ENCODE data around the gene KRTAP3-1.
"Not testable (repeated sequence)": the region's sequence is repeated elsewhere in the genome, so short reads cannot be mapped to it uniquely, and the experiment has no call there.

The KRTAP3-1 gene

DNA sequence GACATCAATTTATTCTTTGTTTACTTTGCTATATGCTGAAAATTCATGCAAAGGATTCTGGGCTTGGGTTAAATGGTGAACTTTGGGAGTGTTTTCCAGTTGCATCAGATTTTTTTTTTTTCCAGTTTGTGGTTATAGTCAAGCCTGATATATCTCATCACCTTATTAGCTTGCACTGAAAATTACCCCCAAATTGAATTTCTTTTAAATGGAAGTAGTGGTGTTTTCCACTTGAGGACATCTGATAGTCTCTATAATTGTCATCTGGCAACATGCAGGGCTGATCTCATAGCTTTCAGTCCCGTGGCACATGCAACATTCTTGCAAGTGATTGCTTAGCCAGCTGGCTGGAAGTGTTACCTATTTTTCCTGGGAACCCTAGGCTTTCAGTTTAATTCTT is 4.7 kb upstream of the KRTAP3-1 start:
- no peak for DNase-seq

DNA sequence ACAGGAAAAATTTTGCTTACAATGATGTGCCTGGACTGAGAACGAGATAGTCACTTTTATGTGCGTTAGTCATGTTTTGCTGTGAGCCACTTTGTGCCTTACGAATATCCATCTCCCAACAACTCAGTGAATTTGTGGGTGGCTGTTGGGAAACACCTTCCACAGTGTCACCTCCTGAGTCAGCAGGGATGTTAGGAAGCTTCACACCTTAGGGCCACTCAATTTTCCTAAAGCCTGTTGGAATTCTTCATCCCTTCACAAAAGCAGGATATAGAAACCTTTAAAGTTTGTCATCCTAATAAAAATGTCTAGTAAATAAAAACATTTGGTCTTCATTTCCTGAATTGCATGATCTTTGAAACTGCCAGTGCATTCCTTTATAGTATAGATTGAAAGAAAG is 4.3 kb upstream of the KRTAP3-1 start:
- DNase-seq: no peak

DNA sequence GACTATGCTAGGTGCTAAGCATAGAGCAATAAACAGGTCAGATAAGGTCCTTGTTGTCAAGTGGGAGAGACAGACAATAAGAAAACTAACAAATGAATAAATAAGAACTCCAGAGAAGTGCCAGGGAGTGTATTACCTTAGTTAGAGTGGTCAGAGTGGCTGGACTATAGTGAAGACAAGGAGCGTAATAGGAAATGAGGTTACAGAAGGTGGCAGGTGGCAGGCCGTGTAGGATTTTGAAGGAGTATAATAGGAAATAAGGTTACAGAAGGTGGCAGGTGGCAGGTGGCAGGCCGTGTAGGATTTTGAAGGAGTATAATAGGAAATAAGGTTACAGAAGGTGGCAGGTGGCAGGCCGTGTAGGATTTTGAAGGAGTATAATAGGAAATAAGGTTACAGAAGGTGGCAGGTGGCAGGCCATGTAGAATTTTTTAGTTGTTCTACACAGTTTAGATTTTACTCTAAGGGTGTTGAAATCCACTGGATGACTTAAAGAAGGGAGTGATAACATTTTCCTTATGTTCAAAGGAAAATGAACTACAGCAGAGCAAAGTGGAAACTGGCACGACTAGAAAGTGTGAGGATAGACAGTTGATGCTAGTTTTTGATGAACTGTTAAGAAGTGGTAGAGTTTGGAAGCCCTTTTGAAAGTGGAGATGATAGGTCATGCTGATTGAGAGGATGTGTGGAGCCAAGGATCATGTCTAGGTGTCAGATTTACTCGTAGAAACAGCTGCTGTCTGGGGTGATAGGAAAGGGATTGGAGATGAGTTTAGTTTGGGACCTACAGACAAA is 3.6 kb upstream of the KRTAP3-1 start:
- DNase-seq: no peak

DNA sequence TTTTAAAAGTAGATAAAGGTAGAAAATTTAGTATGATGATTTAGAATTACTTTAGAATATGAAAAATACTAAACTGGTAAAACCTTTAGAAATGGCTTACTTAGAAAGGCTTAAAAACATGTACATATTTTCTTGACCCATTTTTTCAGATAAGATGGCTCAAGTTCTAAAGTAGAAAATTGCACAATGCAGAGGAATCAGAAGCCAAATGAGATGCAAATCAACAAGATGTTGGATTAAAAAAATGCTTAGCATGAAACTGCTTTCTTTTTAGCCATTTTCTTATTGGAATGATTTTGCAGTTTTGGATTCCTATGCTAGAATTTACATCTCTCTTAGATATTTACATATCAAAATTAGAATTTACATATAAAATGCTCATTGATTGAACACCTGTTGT is 1.5 kb upstream of the KRTAP3-1 start:
- no peak for DNase-seq

DNA sequence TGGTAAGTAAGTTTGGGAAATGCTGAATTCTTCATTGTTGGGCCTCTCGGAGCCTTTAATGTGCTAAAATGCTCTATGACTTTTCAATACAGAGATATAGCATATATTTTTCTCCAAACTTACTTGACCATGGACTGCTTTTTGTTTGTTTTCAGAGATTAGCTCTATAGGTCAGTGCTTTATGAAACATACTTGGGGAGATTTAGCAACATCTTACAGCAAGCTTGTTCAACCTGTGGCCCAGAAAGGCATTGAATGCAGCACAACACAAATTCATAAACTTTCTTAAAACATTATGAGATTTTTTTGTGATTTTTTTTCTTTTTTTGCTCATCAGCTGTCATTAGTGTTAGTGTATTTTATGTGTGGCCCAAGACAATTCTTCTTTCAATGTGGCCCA is 1.0 kb upstream of the KRTAP3-1 start:
- DNase-seq: no peak

DNA sequence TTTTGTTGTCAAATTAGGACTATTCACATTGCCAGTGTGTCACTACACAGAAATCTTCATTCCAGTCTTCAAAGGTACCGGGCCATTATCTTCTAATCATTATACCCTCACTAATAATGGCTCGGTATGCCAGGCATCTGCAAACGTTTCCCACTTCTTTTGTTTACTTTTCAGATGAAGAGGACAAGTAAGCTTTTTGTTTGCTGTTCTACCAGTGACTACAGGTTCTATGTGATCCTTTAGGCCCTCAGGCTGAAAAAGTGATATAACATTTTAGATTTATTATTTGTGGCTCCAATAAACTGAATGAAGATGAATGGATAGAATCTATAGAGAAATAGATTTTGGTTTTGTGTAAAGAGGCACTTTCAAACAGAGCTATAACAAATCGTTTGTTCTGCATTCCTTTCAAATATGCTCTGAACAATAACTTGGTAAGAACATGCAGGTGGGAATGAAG is 403 bp upstream of the KRTAP3-1 start:
- no peak for DNase-seq

DNA sequence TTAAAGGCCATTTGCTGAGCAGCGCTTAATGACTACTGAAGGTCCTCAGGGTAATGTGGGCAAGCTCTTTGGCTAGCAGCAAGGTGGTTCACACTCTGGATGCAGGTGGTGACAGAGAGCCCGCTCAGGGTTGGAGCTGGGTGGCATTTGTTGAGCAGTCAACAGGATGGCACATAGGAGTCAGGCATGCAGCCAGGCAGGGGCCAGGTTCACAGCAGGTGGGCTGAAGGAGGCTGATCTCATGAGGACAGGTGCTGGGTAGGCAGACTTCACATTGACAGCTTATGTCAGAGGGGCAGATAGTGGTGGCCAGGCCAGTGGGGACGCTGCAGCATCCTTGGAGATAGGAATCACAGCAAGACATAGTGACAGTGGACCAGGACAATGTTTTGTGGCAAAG is 4.5 kb downstream of the KRTAP3-1 start:
- DNase-seq: no peak

DNA sequence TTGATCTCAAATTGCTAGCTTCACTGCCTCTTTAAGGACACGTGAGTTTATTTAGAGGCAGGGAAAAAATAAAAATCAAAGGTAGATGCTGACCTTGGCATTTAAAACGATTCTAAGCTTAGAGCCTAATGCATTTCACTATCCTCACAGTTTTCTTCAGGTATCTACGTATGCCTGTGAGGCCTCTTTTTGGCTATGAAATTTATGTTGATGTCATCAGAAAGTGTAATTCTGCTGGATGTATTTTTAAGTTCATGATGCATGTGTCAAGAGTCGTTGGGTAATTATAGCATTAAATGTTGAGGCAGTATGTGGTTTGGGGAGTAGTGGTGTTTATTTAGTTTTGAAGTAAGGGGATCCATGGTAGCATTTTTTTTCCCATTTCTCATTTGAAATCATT is 5.0 kb downstream of the KRTAP3-1 start:
- no peak for DNase-seq

DNA sequence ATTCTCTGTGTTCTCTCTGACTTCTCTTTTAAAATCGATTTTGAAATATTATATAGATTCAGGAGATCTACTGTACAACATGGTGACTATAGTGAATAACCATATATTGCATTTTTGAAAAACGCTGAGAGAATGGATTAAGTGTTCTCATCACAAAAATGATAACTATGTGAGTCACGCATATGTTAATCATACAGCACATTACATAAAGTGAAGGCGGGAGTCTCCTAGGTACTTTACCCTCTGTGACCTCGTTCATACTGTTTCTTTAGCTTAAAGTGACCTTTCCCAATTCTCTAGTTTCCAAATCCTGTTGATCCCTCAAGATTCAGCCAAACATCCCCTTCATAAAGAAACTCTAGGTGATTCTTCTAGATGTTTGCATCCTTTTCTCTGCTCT is 6.1 kb downstream of the KRTAP3-1 start:
- DNase-seq: no peak

DNA sequence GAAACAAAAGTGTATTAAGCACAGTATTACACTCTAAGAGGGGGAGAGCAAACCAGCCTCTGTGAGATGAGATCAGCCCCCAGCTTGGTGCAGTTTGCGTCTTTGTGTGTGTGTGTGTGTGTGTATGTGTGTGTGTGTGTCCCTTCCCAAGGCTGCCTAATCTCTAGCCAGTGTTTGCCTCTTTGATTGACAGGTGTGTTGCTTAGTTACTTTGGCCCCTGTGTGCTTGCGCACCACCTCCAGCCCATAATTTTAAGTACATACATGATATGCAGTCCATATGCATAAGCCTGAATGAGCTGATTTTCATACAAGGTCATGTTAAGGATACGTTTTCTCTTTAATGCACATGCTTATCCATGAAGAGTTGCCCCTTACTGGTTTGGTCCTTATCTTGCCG is 7.1 kb downstream of the KRTAP3-1 start:
- DNase-seq: no peak

DNA sequence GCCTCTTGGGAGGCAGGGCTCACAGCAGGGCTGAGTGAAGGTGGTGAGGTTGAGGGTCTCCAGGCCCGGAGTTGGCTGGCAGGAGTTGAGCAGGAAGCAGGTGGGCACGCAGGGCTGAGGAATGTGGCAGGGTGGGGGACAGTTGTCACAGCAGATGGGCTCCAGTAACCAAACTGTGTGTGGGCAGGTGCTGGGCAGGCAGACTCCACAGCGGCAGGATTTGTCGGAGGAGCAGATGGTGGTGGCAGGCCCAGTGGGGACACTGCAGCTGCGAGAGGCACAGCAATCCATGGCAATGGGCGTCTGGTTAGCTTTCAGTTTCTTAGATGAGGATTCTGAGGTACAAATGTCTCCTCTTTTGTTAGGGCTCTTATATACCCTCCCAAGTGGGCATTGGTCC is 9.4 kb downstream of the KRTAP3-1 start, which contains the start of gene KRTAP3-2:
Gene KRTAP3-2, minus strand, starts transcription at position 344 of the 400 bp plus-strand sequence. Its CDS starts 53 bp downstream, at position 291.
- DNase-seq: not testable (repeated sequence)

DNA sequence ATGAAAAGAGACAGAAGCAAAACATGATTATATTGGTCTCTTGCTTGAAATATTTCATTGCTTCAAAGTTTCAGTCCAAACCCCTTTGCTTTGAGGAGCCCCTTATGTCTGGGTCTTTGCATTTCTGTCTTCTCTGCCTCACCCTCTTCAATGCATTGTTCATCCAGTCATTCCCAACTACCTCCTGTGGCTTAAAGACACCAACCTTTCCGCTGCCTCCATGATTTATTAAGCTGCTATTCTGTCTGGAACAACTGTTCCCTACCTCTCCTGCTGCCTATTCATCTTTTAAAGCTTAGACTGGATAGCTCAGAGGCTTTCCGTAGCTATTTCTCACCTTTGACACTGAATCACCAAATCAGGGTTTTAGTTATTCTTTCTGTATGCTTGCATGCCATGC is 11.6 kb downstream of the KRTAP3-1 start:
- no peak for DNase-seq

DNA sequence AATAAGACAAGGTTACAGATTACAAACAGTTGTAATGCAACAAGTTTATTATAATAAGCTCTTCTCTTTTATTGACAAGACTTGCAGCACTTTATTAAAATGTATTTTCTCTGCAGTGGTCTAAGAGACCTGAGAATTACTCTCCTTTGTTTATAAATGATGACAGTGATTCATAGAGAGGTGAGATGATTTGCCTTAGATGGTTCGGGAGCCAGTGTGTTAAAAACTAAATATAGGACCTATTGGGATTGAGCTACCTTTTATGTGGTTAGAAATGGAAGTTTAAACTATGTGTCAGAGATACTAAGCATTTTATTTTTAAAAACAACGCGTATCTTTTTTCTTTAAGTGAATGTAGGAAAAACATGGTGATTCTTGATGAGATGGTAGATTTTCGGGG is 12.1 kb downstream of the KRTAP3-1 start:
- no peak for DNase-seq

DNA sequence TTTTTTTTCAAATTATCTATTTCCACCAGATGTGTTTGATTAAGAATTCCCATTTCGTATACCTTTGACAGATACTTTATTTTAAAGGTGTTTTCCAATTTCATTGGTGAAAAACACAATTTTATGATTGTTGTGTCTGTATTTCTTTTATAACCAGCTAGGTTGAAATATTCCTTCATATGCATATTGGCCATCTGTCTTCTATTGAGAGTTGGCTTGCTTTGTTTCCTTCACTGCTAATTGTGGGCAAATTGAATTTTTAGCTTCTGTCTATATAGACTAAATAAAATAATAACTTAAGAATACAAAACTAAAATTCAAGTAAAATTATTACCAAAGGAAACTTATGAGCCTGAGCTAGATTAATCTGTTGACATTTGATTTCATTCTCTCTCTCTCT is 13.8 kb downstream of the KRTAP3-1 start:
- no peak for DNase-seq

DNA sequence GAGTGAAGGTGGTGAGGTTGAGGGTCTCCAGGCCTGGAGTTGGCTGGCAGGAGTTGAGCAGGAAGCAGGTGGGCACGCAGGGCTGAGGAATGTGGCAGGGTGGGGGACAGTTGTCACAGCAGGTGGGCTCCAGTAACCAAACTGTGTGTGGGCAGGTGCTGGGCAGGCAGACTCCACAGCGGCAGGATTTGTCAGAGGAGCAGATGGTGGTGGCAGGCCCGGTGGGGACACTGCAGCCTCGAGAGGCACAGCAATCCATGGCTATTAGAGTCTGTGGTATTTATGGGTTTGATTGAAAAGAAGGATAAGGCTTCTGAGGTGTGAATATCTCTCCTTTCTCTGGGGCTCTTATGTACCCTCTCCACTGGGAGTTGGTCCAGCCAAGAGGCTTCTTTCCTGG is 15.1 kb downstream of the KRTAP3-1 start, which contains the start of gene KRTAP3-3:
Gene KRTAP3-3, minus strand, starts transcription at position 326 of the 400 bp plus-strand sequence. Its CDS starts 67 bp downstream, at position 259.
- DNase-seq: no peak

DNA sequence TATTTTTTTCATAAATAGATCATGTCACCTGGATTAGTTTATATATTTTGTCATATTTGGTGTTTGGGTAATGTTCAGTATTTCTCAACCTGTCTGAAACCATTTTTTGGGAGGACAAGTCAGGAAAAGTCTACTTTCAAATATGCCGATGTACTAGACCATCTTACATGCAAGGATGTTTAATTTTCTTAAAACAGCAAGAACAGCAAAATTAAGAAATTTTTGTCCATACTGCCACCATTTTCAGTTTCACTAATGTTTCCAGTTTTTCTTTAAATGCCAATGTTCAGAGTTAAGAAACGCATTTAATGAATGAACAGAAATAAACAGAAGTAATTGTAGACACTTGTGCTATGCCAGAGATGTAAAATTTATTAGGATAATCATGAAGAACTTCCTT is 15.8 kb downstream of the KRTAP3-1 start:
- no peak for DNase-seq

DNA sequence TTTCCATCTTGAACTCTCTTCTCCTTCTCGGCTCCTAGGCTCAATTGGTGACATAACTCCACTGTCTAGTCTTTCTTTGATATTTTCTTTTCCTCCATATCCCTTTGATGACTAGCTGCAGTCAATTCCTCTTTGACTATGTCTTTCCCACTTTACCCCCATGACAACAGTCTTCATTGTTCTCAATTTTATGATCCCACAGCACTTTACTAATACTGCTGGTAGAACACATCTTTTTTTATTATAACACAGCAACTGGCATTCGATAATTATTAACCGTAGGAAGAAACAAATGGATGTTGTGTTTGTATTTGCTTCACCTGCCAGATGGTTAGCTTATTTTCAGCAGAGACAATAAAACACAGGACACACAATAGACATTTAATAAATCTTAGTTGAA is 16.3 kb downstream of the KRTAP3-1 start:
- DNase-seq: no peak

DNA sequence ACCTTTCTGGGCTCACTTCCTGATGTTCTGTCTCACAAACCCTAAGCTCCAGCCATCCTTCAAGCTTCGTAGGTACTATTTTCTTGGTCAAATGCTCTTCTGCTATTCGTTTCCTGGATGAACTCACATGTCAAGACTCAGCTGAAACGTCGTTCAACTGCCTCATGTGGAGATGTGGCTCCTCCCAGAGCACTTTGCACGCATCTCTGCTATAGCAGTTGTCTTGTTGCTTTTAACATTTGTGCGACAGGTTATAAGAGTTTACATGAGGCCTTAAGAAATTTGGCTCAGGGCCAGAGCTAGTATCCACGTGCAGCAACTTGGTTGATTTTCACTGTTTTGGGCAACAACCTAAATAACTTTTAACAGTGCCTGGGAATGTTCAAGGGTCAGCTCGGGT is 22.0 kb downstream of the KRTAP3-1 start:
- no peak for DNase-seq

DNA sequence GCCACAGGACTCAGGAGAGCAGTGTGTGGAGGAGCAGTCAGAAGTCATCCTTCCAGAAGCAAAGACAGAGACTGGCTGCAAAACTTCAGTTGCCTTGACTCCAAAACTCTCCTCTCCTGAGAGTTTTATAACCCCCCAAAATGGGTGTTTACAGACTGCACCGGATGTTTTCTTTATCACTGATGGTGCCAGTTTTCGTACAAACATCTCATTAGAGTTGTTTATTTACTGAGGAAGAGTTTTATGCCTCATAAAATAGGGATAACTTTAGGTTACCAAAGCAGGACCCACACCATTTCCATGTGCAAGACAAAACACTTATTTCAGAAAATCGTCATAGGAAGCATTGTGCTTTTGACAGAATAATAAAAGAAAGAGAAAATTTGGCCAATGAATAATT is 24.7 kb downstream of the KRTAP3-1 start, which contains the start of gene KRT40:
Gene KRT40, minus strand, starts transcription at position 101 of the 400 bp plus-strand sequence. Its CDS starts 53 bp downstream, at position 48.
- no peak for DNase-seq

DNA sequence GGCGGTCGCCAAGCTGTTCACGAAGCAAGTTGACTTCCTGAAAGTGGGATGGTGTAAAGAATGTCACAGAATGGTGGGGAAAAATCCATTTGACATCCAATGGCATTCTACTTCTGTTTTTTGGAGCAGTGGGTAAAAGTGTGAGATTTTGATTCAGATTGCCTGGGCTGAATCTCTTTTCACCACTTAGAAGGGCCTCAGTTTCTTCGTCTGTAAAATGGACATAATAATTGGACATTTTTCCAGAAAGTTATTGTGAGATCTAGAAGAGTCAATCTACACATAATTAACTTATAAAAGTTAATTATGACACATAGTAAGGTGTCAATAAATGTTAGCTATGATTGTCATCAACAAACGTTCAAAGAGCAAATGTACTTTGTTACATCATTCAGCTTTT is 27.8 kb downstream of the KRTAP3-1 start:
- DNase-seq: no peak

DNA sequence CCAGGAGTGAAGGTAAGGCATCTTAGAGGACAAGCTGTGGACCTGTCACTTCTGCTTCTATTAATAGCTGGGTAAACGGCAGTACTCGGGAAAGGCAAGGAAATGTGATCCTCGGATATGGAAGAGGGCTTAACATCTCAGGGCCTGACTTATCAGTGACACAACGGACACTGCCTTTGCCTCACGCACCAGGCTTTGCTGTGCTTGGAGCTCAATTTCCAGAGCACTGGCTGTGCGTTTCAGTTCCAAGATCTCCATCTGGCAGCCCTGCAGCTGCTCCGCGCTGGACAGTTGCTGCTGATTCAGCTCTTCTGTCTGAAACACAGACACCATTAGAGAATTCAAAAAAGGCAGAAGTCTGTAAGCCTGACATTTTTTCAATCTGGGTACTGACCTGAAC is 28.3 kb downstream of the KRTAP3-1 start:
- DNase-seq: no peak

DNA sequence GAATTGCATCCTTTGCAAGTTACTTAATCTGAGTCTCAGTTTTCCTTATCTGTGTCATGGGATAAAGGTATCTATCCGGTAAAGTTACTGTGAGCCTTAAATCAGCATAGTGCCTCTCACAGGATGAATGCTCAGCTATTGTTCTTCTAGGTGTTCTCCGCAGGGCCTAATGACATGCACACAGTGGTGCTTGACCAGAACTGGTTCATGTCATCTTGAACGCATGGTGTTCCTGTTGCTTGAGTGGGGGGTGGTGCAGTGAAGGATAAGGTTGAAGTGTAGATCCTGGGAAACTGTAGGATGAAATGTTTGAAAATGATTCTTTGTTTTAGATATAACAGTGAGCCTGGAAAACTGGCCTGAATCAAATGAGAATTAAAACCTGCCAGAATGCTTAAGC is 28.8 kb downstream of the KRTAP3-1 start:
- DNase-seq: no peak

DNA sequence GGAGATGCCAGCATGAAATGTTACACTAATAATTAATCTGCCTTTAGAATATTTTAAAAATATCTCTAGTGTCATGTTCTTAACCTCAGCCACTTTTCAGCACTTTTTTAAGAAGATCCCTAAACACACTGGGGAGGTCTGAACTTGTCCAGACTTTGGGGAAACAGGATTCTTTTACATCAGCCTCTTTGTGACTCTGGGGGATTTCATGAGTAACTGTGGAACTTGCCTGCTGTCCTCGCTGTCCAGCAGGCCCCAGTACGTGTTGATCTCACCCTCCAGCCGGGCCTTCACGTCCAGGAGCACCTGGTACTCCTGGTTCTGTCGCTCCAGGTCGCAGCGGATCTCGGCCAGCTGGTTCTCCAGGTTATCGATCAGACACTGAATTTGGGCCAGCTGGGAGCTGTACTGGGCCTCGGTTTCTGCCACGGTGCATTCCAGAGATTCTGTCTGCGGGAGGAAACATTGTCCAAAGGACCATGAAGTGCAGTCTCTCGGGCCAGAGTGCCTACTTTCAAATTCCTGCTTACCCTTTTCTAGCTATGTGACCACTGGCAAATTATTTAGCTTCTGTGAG is 30.3 kb downstream of the KRTAP3-1 start:
- DNase-seq: no peak

DNA sequence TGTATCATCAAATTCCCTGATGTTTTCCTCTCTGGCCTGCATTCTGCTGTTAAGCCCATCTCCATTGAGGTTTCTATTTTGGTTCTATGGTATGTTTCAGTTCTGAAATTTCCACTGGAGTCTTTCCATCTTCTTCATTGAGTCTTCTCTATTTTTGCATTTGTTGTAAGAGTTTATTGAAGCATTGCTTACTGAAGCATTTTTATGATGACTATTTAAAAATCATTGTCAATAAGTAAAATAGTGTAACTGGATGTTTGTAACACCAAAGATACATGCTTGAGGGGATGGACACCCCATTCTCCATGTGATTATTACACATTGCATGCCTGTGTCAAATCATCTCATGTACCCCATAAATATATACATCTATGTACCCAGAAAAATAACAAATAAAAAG is 33.4 kb downstream of the KRTAP3-1 start:
- DNase-seq: no peak

Measured in activated gamma-delta T cell (primary cell).